Measurements from ENCODE around the gene PALM.
"Not testable (repeated sequence)": the region's sequence is repeated elsewhere in the genome, so short reads cannot be mapped to it uniquely, and the experiment has no call there.

PALM gene

DNA sequence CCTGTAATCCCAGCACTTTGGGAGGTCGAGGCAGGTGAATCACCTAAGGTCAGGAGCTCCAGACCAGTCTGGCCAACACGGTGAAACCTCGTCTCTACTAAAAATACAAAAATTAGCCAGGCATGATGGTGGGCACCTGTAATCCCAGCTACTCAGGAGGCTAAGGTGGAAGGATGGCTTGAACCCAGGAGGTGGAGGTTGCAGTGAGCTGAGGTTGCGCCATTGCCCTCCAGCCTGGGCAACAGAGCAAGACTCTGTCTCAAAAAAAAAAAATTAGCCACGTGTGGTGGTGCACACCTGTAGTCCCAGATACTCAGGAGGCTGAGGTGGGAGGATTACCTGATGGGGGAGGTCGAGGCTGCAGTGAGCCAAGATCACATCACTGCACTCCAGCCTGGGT is 5.9 kb upstream of the PALM start:
- H3F3A ChIP-seq (ENCODE audit: low read depth); H3K79me2 ChIP-seq (ENCODE audit: insufficient read depth, low read length); H3K9ac ChIP-seq (ENCODE audit: low read depth, low read length, poor library complexity, severe bottlenecking); H3K4me1 ChIP-seq (ENCODE audit: insufficient read depth, low read length, poor library complexity, severe bottlenecking); H3K36me3 ChIP-seq (ENCODE audit: insufficient read depth, low read length); H2AFZ ChIP-seq (ENCODE audit: low read length); H4K20me1 ChIP-seq (ENCODE audit: insufficient read depth, low read length, poor library complexity, severe bottlenecking); H3K27me3 ChIP-seq (ENCODE audit: insufficient read depth, low read length, poor library complexity, severe bottlenecking); H3K9me3 ChIP-seq (ENCODE audit: insufficient read depth, low read depth, low read length); H3K4me2 ChIP-seq (ENCODE audit: low read depth, low read length, poor library complexity, severe bottlenecking); H3K4me3 ChIP-seq (ENCODE audit: low read length, poor library complexity, severe bottlenecking); H3K9me2 ChIP-seq (replicated peaks; ENCODE audit: low read depth, low read length): not testable (repeated sequence)

DNA sequence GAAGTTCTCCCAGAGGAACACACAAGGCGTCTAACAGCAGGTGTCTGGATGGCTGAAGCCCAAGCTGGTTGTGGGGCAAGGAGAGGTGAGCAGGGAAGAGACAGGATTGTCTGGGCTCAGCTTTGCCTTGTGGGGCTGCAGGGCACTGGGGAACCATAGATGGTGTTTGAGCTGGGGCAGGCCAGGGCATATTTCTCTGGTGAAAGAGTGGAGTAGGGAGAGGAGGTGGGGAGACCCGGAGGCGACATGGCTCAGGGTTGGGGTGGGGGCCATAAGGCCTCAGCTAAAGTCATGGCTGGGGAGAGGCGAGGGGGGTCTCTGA is 5.4 kb upstream of the PALM start:
- Histone ChIP-seq H3K4me3 (ENCODE audit: low read length, poor library complexity, severe bottlenecking) (no peak overlapping the region), H3K36me3 (ENCODE audit: insufficient read depth, low read length) (no peaks in the 10 kb centered on the region), H3K27me3 (ENCODE audit: insufficient read depth, low read length, poor library complexity, severe bottlenecking) (no peaks in the 10 kb centered on the region), H3K9ac (ENCODE audit: low read depth, low read length, poor library complexity, severe bottlenecking) (no peak overlapping the region), H2AFZ (ENCODE audit: low read length) (no peak overlapping the region), H4K20me1 (ENCODE audit: insufficient read depth, low read length, poor library complexity, severe bottlenecking) (no peaks in the 10 kb centered on the region), H3K9me2 (replicated peaks; ENCODE audit: low read depth, low read length) (no peaks in the 10 kb centered on the region), H3F3A (ENCODE audit: low read depth) (no peaks in the 10 kb centered on the region), H3K9me3 (ENCODE audit: insufficient read depth, low read depth, low read length) (no peaks in the 10 kb centered on the region), H3K4me1 (ENCODE audit: insufficient read depth, low read length, poor library complexity, severe bottlenecking) (peaks cover under 1% of the 10 kb centered on the region), H3K79me2 (ENCODE audit: insufficient read depth, low read length) (no peaks in the 10 kb centered on the region), H3K4me2 (ENCODE audit: low read depth, low read length, poor library complexity, severe bottlenecking) (no peak overlapping the region)
- TF ChIP-seq, protein P1, sequence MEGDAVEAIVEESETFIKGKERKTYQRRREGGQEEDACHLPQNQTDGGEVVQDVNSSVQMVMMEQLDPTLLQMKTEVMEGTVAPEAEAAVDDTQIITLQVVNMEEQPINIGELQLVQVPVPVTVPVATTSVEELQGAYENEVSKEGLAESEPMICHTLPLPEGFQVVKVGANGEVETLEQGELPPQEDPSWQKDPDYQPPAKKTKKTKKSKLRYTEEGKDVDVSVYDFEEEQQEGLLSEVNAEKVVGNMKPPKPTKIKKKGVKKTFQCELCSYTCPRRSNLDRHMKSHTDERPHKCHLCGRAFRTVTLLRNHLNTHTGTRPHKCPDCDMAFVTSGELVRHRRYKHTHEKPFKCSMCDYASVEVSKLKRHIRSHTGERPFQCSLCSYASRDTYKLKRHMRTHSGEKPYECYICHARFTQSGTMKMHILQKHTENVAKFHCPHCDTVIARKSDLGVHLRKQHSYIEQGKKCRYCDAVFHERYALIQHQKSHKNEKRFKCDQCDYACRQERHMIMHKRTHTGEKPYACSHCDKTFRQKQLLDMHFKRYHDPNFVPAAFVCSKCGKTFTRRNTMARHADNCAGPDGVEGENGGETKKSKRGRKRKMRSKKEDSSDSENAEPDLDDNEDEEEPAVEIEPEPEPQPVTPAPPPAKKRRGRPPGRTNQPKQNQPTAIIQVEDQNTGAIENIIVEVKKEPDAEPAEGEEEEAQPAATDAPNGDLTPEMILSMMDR (conservative IDR thresholded peaks at IDR 0.05; ENCODE audit: low read length) = no peak
- no peak for TF ChIP-seq EZH2phosphoT487 (IDR thresholded peaks at IDR 0.05; ENCODE audit: borderline replicate concordance)

DNA sequence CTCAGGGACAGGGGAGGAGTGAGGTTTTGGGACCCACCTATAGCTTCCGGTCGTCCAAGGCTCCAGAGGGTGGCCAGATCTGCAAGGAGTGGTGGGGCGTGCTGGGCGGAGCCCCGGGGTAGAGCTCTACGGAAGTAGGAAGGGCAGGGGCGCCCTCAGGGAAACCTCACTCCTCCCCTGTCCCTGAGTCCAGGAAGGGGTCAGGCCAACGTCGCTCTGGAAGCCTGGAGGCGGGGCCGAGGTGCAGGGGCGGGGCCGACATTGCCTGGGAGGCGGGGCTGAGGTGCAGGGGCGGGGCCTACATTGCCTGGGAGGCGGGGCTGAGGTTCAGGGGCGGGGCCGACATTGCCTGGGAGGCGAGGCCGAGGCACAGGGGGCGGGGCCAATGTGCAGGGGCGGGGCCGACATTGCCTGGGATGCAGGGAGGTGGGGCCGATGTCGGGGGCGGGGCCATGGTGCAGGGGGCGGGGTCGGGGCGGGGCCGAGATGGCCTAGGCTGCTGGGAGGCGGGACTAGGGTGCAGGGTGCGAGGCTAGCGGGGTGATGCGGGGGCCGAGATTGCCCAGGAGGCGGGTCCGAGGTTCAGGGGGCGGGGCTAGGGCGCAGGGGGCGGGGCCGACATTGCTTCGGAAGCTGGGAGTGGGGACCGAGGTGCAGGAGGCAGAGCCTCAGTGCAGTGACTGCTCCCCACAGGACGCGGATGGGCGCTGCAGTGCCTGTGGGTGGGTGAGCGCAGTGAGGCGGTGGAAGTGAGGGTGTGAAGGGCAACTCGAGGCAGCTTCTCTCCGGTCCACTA is 4.9 kb upstream of the PALM start:
- Histone ChIP-seq H3K4me3 (ENCODE audit: low read length, poor library complexity, severe bottlenecking) (no peak overlapping the region), H3K9ac (ENCODE audit: low read depth, low read length, poor library complexity, severe bottlenecking) (no peak overlapping the region), H4K20me1 (ENCODE audit: insufficient read depth, low read length, poor library complexity, severe bottlenecking) (no peaks in the 10 kb centered on the region), H3K4me2 (ENCODE audit: low read depth, low read length, poor library complexity, severe bottlenecking) (no peak overlapping the region), H2AFZ (ENCODE audit: low read length) (no peak overlapping the region), H3F3A (ENCODE audit: low read depth) (no peaks in the 10 kb centered on the region), H3K36me3 (ENCODE audit: insufficient read depth, low read length) (no peaks in the 10 kb centered on the region), H3K27me3 (ENCODE audit: insufficient read depth, low read length, poor library complexity, severe bottlenecking) (no peaks in the 10 kb centered on the region), H3K79me2 (ENCODE audit: insufficient read depth, low read length) (no peaks in the 10 kb centered on the region), H3K9me3 (ENCODE audit: insufficient read depth, low read depth, low read length) (no peaks in the 10 kb centered on the region), H3K9me2 (replicated peaks; ENCODE audit: low read depth, low read length) (no peaks in the 10 kb centered on the region), H3K4me1 (ENCODE audit: insufficient read depth, low read length, poor library complexity, severe bottlenecking) (peaks cover 3% of the 10 kb centered on the region)
- TF ChIP-seq EZH2phosphoT487 (IDR thresholded peaks at IDR 0.05; ENCODE audit: borderline replicate concordance) = no peak
- TF ChIP-seq, protein P1 (conservative IDR thresholded peaks at IDR 0.05; ENCODE audit: low read length) = no peak

DNA sequence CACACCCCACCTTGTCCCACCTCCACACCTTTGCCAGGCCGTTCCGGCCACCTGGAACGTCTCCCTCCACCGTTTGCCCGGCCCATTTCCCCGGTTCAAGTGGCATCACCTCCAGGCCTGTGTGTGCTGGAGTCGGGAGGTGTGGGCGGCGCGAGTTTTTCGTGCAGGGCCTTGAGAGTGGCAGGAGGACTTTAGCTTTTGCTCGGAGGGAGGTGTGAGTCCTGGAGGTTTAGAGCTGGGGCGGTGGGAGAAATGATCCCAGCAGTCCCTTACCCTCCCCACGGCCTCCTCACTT is 4.3 kb upstream of the PALM start:
- TF ChIP-seq, protein P1 (conservative IDR thresholded peaks at IDR 0.05; ENCODE audit: low read length) = no peak
- no peak for TF ChIP-seq EZH2phosphoT487 (IDR thresholded peaks at IDR 0.05; ENCODE audit: borderline replicate concordance)
- Histone ChIP-seq H3K9ac (ENCODE audit: low read depth, low read length, poor library complexity, severe bottlenecking) (no peak overlapping the region), H2AFZ (ENCODE audit: low read length) (no peak overlapping the region), H3K4me3 (ENCODE audit: low read length, poor library complexity, severe bottlenecking) (no peak overlapping the region), H3K9me2 (replicated peaks; ENCODE audit: low read depth, low read length) (no peaks in the 10 kb centered on the region), H3K9me3 (ENCODE audit: insufficient read depth, low read depth, low read length) (no peaks in the 10 kb centered on the region), H3K36me3 (ENCODE audit: insufficient read depth, low read length) (no peaks in the 10 kb centered on the region), H3F3A (ENCODE audit: low read depth) (no peaks in the 10 kb centered on the region), H3K27me3 (ENCODE audit: insufficient read depth, low read length, poor library complexity, severe bottlenecking) (no peaks in the 10 kb centered on the region), H3K79me2 (ENCODE audit: insufficient read depth, low read length) (peaks cover 2% of the 10 kb centered on the region; the same call in 1 of the 2 replicates), H3K4me2 (ENCODE audit: low read depth, low read length, poor library complexity, severe bottlenecking) (no peak overlapping the region), H3K4me1 (ENCODE audit: insufficient read depth, low read length, poor library complexity, severe bottlenecking) (peaks cover 3% of the 10 kb centered on the region), H4K20me1 (ENCODE audit: insufficient read depth, low read length, poor library complexity, severe bottlenecking) (no peaks in the 10 kb centered on the region)
